HepG2 (cell line): ENCODE data around the gene M1AP. TPM values are rescaled to one million over a fixed set of nuclear protein-coding genes. Genes with fewer than 3 reads are reported as not detected.

ENCODE experiments used
- ATAC-seq: fragments of 200-7000 bp; cut with Tn5 transposase; 3 replicates; pipeline ENCODE4 v1.9.1; 2020; ENCODE audit warnings: mild to moderate bottlenecking, moderate library complexity
- BruUV-seq: library from RNA; stranded (reverse); fragments of 400-500 nt; replicated peaks from 2 replicates; lab custom pipeline; 2021; lab: Mats Ljungman, UMichigan
- CTCF ChIA-PET: fragments of 300-600 bp; formaldehyde crosslinking; extraction: SDS; loops from one replicate; lab custom pipeline; 2021; ENCODE audit warnings: low total read pairs, inconsistent platforms, low intra/inter-chr PET ratio; lab: Yijun Ruan, JAX
- POLR2A ChIA-PET: fragments of 350-600 bp; sonication (Branson Sonifier 250); formaldehyde crosslinking; loops from one replicate; lab custom pipeline; 2020; ENCODE audit warnings: antibody characterized with exemption, inconsistent platforms; lab: Yijun Ruan, JAX
- DNase-seq: peaks from one replicate; pipeline ENCODE4 v3.0.0-alpha.2; 2015; ENCODE audit warnings: low spot score
- FAIRE-seq: peaks from 3 replicates; lab custom pipeline; 2011; peaks lifted over from hg19 to GRCh38; lab: Jason Lieb, UNC
- H2AFZ ChIP-seq: one replicate; pipeline ENCODE4 v1.6.1; 2011; ENCODE audit warnings: low read length, inconsistent platforms
- H3K27ac ChIP-seq: fragments of 300-600 bp; 3 replicates; pipeline ENCODE4 v1.8.0; 2011; ENCODE audit warnings: mixed run types, mild to moderate bottlenecking, mixed read lengths, low read length, inconsistent platforms; ENCODE audit not compliant: insufficient read depth; ENCODE audit errors: extremely low read length
- H3K27me3 ChIP-seq, 2 experiments: fragments of 200-600 bp in 1 of 2; 2 replicates in 1 of 2; 3 replicates in 1 of 2; pipeline versions ENCODE4 v1.6.0 to v1.8.0; 2011; ENCODE audit warnings: low read length in 2 of 2, mild to moderate bottlenecking in 2 of 2, moderate library complexity in 2 of 2, inconsistent platforms in 1 of 2; ENCODE audit not compliant: insufficient read depth in 2 of 2, control insufficient read depth in 1 of 2
- H3K36me3 ChIP-seq, 2 experiments: fragments of 200-600 bp in 1 of 2; replicated peaks in 1 of 2; 2 replicates in 1 of 2; 3 replicates in 1 of 2; pipeline versions ENCODE4 v1.5.1 to v1.8.0; 2011; ENCODE audit warnings: low read length in 2 of 2, inconsistent platforms in 1 of 2; ENCODE audit not compliant: insufficient read depth in 2 of 2, control insufficient read depth in 1 of 2
- H3K4me1 ChIP-seq: 2 replicates; pipeline ENCODE4 v1.5.1; 2012; ENCODE audit warnings: low read length, inconsistent platforms; ENCODE audit not compliant: insufficient read depth
- H3K4me2 ChIP-seq: 2 replicates; pipeline ENCODE4 v1.6.0; 2011; ENCODE audit warnings: low read depth, low read length, inconsistent platforms
- H3K4me3 ChIP-seq, 3 experiments: fragments of 200-600 bp in 1 of 3; sonication (generic), shearing (Covaris generic) in 1 of 3; replicated peaks in 1 of 3; 2 replicates each; pipeline ENCODE4 v1.5.1; 2011 to 2016; ENCODE audit warnings: low read length in 3 of 3, inconsistent platforms in 2 of 3, low read depth in 2 of 3, mild to moderate bottlenecking in 2 of 3, control low read depth in 1 of 3, mixed read lengths in 1 of 3; ENCODE audit not compliant: insufficient read depth in 1 of 3
- H3K79me2 ChIP-seq: one replicate; pipeline ENCODE4 v1.6.1; 2011; ENCODE audit warnings: low read length, inconsistent platforms; ENCODE audit not compliant: insufficient read depth
- H3K9ac ChIP-seq: 2 replicates; pipeline ENCODE4 v1.6.0; 2011; ENCODE audit warnings: mild to moderate bottlenecking, low read depth, low read length, inconsistent platforms; ENCODE audit not compliant: insufficient read depth
- H3K9me3 ChIP-seq: 2 replicates; pipeline ENCODE4 v1.5.1; 2012; ENCODE audit warnings: mild to moderate bottlenecking, low read length
- H4K20me1 ChIP-seq: 2 replicates; pipeline ENCODE4 v1.6.0; 2011; ENCODE audit warnings: inconsistent platforms, mild to moderate bottlenecking, low read length, moderate library complexity; ENCODE audit not compliant: insufficient read depth
- AKAP8 ChIP-seq: sonication (generic); formaldehyde crosslinking; IDR thresholded peaks from 2 replicates; pipeline ENCODE4 v1.5.1; 2020; ENCODE audit warnings: mild to moderate bottlenecking, missing genetic modification reagents
- GABPA ChIP-seq, 2 experiments: IDR thresholded peaks; 2 replicates each; pipeline ENCODE4 v1.6.1; 2011 to 2016; ENCODE audit warnings: low read depth in 2 of 2, low read length in 1 of 2, missing biosample characterization in 1 of 2, missing genetic modification characterization in 1 of 2
- GZF1 ChIP-seq: sonication (generic); formaldehyde crosslinking; IDR thresholded peaks from 2 replicates; pipeline ENCODE4 v1.5.1; 2020; ENCODE audit warnings: mild to moderate bottlenecking, missing genetic modification reagents
- HDAC1 ChIP-seq: sonication (generic); formaldehyde crosslinking; IDR thresholded peaks from 2 replicates; pipeline ENCODE4 v1.5.1; 2020; ENCODE audit warnings: mild to moderate bottlenecking, missing genetic modification reagents
- HIVEP1 ChIP-seq: sonication (generic); formaldehyde crosslinking; IDR thresholded peaks from 2 replicates; pipeline ENCODE4 v1.4.0; 2020; ENCODE audit warnings: mild to moderate bottlenecking, missing genetic modification reagents
- MED8 ChIP-seq: sonication (generic); formaldehyde crosslinking; IDR thresholded peaks from 2 replicates; pipeline ENCODE4 v1.8.1; 2023; ENCODE audit warnings: mild to moderate bottlenecking, missing genetic modification reagents; ENCODE audit not compliant: insufficient replicate concordance
- MTF2 ChIP-seq: sonication (generic); formaldehyde crosslinking; IDR thresholded peaks from 2 replicates; pipeline ENCODE4 v1.5.0; 2020; ENCODE audit warnings: missing genetic modification reagents, borderline replicate concordance
- NFE2 ChIP-seq: sonication (generic); formaldehyde crosslinking; IDR thresholded peaks from 2 replicates; pipeline ENCODE4 v1.4.0; 2020; ENCODE audit warnings: missing genetic modification reagents
- ZFX ChIP-seq: sonication (generic); formaldehyde crosslinking; IDR thresholded peaks from 2 replicates; pipeline ENCODE4 v1.4.0; 2020; ENCODE audit warnings: mild to moderate bottlenecking, low read depth, missing genetic modification reagents, moderate library complexity
- ZNF713 ChIP-seq: sonication (generic); formaldehyde crosslinking; IDR thresholded peaks from 2 replicates; pipeline ENCODE4 v1.4.0; 2020; ENCODE audit warnings: mild to moderate bottlenecking, missing genetic modification reagents
- ZNF878 ChIP-seq: sonication (generic); formaldehyde crosslinking; IDR thresholded peaks from 2 replicates; pipeline ENCODE4 v1.8.1; 2023; ENCODE audit warnings: mild to moderate bottlenecking, missing genetic modification reagents, moderate library complexity
- WGBS: methylation state at CpG from one replicate; pipeline ENCODE4 v1.1.6; 2017; ENCODE audit warnings: low lambda C conversion rate; 5-methylcytosine and 5-hydroxymethylcytosine counted together
- in situ Hi-C: cut with HindIII; loops from 2 replicates; pipeline ENCODE4 v1.10.0; 2017; ENCODE audit warnings: low pct_unique_long_range_greater_than_20kb; ENCODE audit not compliant: extremely low pct_ligation_motif_present
- intact Hi-C: fragments of 100-400 bp; cut with micrococcal nuclease; formaldehyde crosslinking; loops from one replicate; pipeline ENCODE4 v1.10.0; 2022; ENCODE audit not compliant: unreplicated experiment
- polyA plus RNA-seq, 8 experiments: library from polyadenylated mRNA; depleted of rRNA in 3 of 8; stranded (reverse) in 7 of 8; unstranded in 1 of 8; fragments of >200 nt; fragmentation: Illumina TruSeq in 4 of 8; extraction: Trizol in 4 of 8; gene quantifications; 2 replicates each; pipeline versions ENCODE4 v1.2.1 to v1.2.3, GENCODE V29; 2011 to 2016; ENCODE audit warnings: low read depth in 4 of 8, missing spikeins in 1 of 8, mixed read lengths in 1 of 8; ENCODE audit not compliant: insufficient read depth in 1 of 8
- total RNA-seq, 5 experiments: library from RNA; depleted of rRNA; stranded (reverse); fragments of >200 nt; fragmentation: Illumina TruSeq; extraction: Trizol; gene quantifications; 2 replicates each; pipeline ENCODE4 v1.2.3, GENCODE V29; 2016; ENCODE audit warnings: low read depth in 1 of 5
- TF ChIP-seq, protein P1 (sequence below): sonication (generic); formaldehyde crosslinking; IDR thresholded peaks from 2 replicates; pipeline ENCODE4 v1.4.0; 2020; ENCODE audit warnings: missing genetic modification reagents
- TF ChIP-seq, protein P2 (sequence below): IDR thresholded peaks from 2 replicates; pipeline ENCODE4 v1.4.0; 2020; ENCODE audit warnings: mild to moderate bottlenecking, missing genetic modification reagents
- TF ChIP-seq, protein P3 (sequence below): sonication (generic); formaldehyde crosslinking; IDR thresholded peaks from 2 replicates; pipeline ENCODE4 v1.8.0; 2022; ENCODE audit warnings: missing genetic modification reagents, low read depth, mild to moderate bottlenecking, borderline replicate concordance

The M1AP gene
- total and polyA plus RNA-seq, 2 of the 13 experiments (the other 11 are each of a cell fraction or from before 2014, with no cell fraction given): not detected

DNA sequence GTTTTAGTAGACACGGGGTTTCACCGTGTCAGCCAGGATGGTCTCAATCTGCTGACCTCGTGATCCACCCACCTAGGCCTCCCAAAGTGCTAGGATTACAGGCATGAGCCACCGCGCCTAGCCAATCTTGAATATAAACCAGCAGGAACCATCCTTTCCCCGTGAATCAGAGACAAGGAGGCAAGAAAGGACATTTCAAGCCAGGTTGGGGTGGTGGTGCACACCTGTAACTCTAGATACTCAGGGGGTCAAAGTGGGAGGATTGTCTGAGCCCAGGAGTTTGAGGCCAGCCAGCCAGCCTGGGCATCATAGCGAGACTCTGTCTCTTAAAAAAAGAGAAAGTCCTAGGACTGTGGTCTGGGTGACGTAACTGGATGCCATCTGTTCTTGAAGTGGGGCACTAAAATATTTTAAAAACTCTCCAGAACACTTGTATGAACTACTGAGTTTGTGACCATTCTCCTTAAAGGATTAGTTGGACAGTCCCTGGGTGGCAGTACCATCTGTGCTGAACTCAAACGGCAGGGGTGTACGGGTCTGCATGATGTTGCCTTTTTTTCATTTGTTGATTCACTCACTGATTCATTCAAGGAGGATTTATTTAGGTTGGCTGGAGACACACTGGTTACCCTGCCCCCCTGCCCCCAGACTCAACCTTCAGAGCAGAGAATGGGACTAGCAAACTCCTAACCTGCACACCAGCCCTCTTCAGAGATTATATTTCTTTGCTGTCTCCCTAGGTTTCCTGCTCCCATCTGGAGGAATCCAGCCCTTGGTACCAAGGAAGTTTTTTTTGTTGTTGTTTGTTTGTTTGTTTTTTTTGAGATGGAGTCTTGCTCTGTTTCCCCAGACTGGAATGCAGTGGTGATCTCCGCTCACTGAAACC lies 136.8 kb downstream of the M1AP start:
- no peak overlapping the region; a peak in 1 of 6 replicates for H3K4me3 ChIP-seq
- H4K20me1 ChIP-seq: no peaks in the 10 kb centered on the region
- CTCF ChIA-PET: no interaction called here
- no peak overlapping the region for H2AFZ ChIP-seq
- no peaks in the 10 kb centered on the region; a peak in 1 of 5 replicates for H3K36me3 ChIP-seq
- H3K9me3 ChIP-seq: no peaks in the 10 kb centered on the region
- H3K27ac ChIP-seq: no peak overlapping the region
- in situ Hi-C loops: no loop called here
- peaks cover 61% of the 10 kb centered on the region for H3K4me1 ChIP-seq
- FAIRE-seq: no peak
- no peak for DNase-seq
- 51% methylated on average over 11 of the region's 11 CpGs for whole genome bisulfite sequencing
- POLR2A ChIA-PET: interaction anchor here (0.6 to 16.5 kb wide), 10 partner anchors 9 to 312 kb away, joined by 3 to 795 read pairs (median 8); partner anchors contain the start of genes AUP1, CCDC142, DQX1 and HTRA2
- no peak overlapping the region for H3K9ac ChIP-seq
- intact Hi-C loops: no loop called here
- 0 out of 2 replicates have a peak overlapping the region, but pooled peaks have one; percentile 0 for H3K4me2 ChIP-seq
- no TSS peak for BruUV-seq
- no peaks in the 10 kb centered on the region; a peak in 1 of 5 replicates for H3K27me3 ChIP-seq
- peaks cover 8% of the 10 kb centered on the region for H3K79me2 ChIP-seq
- ATAC-seq: no peak
- TF ChIP-seq GABPA (IDR thresholded peaks at IDR 0.05; ENCODE audit: low read depth, low read length) (no peak), GABPA (CRISPR knock-in tag; IDR thresholded peaks at IDR 0.05; ENCODE audit: low read depth) (no peak), HIVEP1 (CRISPR knock-in tag) (0 out of 2 replicates have a peak, but pooled peaks have one; percentile 46), NFE2 (CRISPR knock-in tag) (no peak), MTF2 (CRISPR knock-in tag) (no peak), ZNF878 (CRISPR knock-in tag) (no peak), GZF1 (CRISPR knock-in tag) (0 out of 2 replicates have a peak, but pooled peaks have one; percentile 47), HDAC1 (CRISPR knock-in tag) (no peak), ZNF713 (CRISPR knock-in tag) (no peak), AKAP8 (CRISPR knock-in tag) (peak; percentile 25; the same call in 1 of the 2 replicates), ZFX (CRISPR knock-in tag) (no peak), MED8 (CRISPR knock-in tag) (peak; percentile 42)
- TF ChIP-seq, protein P1, sequence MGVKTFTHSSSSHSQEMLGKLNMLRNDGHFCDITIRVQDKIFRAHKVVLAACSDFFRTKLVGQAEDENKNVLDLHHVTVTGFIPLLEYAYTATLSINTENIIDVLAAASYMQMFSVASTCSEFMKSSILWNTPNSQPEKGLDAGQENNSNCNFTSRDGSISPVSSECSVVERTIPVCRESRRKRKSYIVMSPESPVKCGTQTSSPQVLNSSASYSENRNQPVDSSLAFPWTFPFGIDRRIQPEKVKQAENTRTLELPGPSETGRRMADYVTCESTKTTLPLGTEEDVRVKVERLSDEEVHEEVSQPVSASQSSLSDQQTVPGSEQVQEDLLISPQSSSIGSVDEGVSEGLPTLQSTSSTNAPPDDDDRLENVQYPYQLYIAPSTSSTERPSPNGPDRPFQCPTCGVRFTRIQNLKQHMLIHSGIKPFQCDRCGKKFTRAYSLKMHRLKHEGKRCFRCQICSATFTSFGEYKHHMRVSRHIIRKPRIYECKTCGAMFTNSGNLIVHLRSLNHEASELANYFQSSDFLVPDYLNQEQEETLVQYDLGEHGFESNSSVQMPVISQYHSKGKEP: no peak
- TF ChIP-seq, protein P2, sequence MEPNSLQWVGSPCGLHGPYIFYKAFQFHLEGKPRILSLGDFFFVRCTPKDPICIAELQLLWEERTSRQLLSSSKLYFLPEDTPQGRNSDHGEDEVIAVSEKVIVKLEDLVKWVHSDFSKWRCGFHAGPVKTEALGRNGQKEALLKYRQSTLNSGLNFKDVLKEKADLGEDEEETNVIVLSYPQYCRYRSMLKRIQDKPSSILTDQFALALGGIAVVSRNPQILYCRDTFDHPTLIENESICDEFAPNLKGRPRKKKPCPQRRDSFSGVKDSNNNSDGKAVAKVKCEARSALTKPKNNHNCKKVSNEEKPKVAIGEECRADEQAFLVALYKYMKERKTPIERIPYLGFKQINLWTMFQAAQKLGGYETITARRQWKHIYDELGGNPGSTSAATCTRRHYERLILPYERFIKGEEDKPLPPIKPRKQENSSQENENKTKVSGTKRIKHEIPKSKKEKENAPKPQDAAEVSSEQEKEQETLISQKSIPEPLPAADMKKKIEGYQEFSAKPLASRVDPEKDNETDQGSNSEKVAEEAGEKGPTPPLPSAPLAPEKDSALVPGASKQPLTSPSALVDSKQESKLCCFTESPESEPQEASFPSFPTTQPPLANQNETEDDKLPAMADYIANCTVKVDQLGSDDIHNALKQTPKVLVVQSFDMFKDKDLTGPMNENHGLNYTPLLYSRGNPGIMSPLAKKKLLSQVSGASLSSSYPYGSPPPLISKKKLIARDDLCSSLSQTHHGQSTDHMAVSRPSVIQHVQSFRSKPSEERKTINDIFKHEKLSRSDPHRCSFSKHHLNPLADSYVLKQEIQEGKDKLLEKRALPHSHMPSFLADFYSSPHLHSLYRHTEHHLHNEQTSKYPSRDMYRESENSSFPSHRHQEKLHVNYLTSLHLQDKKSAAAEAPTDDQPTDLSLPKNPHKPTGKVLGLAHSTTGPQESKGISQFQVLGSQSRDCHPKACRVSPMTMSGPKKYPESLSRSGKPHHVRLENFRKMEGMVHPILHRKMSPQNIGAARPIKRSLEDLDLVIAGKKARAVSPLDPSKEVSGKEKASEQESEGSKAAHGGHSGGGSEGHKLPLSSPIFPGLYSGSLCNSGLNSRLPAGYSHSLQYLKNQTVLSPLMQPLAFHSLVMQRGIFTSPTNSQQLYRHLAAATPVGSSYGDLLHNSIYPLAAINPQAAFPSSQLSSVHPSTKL: no peak
- TF ChIP-seq, protein P3, sequence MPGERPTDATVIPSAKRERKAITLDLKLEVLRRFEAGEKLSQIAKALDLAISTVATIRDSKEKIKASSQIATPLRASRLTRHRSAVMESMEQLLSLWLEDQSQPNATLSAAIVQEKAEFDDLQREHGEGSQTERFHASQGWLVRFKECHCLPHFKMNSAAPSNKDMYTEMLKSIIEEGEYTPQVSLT (CRISPR knock-in tag): no peak
